Measurements from ENCODE around the gene TMEM214.

DNA sequence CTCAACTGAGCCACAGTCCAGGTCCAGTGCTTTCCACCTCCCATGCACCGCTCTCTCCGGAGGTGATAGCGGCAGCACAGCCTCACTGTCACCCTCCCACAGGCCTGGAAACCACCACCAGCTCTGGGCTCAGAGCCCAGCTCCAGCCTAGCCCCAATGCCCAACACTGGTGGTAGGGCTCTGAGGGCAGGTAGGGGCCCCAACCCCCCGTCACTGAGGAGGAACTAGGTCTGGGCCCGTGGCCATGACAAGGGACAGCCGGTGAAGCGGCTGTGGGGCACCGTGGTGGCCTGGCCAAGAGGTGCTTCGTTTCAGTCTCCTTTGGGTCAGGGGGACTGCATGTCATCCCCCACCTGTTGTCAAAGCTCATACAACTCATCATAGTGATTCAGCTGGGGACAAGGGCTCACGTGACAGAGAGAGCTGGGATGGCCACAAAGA lies 5.5 kb upstream of the TMEM214 start:
- TF ChIP-seq, protein P1, sequence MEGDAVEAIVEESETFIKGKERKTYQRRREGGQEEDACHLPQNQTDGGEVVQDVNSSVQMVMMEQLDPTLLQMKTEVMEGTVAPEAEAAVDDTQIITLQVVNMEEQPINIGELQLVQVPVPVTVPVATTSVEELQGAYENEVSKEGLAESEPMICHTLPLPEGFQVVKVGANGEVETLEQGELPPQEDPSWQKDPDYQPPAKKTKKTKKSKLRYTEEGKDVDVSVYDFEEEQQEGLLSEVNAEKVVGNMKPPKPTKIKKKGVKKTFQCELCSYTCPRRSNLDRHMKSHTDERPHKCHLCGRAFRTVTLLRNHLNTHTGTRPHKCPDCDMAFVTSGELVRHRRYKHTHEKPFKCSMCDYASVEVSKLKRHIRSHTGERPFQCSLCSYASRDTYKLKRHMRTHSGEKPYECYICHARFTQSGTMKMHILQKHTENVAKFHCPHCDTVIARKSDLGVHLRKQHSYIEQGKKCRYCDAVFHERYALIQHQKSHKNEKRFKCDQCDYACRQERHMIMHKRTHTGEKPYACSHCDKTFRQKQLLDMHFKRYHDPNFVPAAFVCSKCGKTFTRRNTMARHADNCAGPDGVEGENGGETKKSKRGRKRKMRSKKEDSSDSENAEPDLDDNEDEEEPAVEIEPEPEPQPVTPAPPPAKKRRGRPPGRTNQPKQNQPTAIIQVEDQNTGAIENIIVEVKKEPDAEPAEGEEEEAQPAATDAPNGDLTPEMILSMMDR (IDR thresholded peaks at IDR 0.05; ENCODE audit: insufficient read depth, low read depth, low read length), result no peak
- TF ChIP-seq EZH2 (IDR thresholded peaks at IDR 0.05; ENCODE audit: insufficient read depth, low read length), result no peak
